ENCODE measurements around the gene PTBP3.
A peak's percentile ranks its signal among the peaks of the same experiment; 100 is the strongest.
"Not testable (repeated sequence)": the region's sequence is repeated elsewhere in the genome, so short reads cannot be mapped to it uniquely, and the experiment has no call there.

Gene PTBP3

DNA sequence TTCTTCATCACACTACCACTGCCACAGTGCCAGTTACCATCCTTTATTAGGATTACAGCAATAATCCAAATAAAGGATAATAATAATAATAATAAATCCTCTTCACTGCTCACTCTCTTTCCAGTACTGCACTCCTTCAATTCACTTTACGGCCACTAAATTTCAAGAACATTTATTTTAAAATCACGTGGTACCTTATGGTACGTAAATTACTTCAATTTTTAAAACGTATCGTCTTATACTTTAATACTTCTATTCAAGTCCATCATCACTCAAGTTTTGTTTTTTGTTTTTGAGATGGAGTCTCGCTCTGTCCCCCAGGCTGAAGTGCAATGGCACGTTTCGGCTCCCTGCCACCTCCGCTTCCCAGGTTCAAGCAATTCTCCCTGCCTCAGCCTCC, 36.5 kb downstream of the PTBP3 start:
- no peak overlapping the region for H3K4me3 ChIP-seq (ENCODE audit: low read depth, low read length)
- DNase-seq (ENCODE audit: low read depth), result no peak
- TF ChIP-seq MYC (IDR thresholded peaks at IDR 0.05; ENCODE audit: low read depth, low read length), result no peak
- TF ChIP-seq, protein P1, sequence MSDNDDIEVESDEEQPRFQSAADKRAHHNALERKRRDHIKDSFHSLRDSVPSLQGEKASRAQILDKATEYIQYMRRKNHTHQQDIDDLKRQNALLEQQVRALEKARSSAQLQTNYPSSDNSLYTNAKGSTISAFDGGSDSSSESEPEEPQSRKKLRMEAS (IDR thresholded peaks at IDR 0.05; ENCODE audit: low read depth, low read length), result no peak
- no peak for TF ChIP-seq CTCF (IDR thresholded peaks at IDR 0.05; ENCODE audit: low read depth, low read length)
- TF ChIP-seq POLR2A (IDR thresholded peaks at IDR 0.05; ENCODE audit: extremely low read depth, insufficient read length), result no peak

DNA sequence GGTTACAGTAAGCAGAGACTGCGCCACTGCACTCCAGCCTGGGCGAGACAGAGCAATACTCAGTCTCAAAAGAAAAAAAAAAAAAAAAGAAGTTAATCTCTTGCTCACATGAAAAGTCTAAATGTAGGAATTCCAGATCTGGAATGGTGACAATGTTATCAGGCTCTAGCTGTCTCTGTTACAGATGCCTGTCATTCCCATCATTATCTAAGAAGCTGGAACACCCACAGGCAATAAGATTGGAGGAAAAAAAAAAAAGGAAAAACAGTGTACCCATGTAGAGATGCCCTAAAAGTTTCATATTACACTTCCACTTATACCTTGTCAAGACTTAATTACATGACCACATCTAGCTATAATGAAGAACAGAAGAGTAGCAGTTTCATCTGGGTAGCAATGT, 38.2 kb downstream of the PTBP3 start:
- DNase-seq (ENCODE audit: low read depth), result no peak
- TF ChIP-seq, protein P1 (IDR thresholded peaks at IDR 0.05; ENCODE audit: low read depth, low read length), result no peak
- H3K4me3 ChIP-seq (ENCODE audit: low read depth, low read length), result no peak overlapping the region

- H3K4me3 ChIP-seq (ENCODE audit: low read depth, low read length), result no peak overlapping the region
- DNase-seq (ENCODE audit: low read depth), result no peak
- TF ChIP-seq POLR2A (IDR thresholded peaks at IDR 0.05; ENCODE audit: extremely low read depth, insufficient read length), result no peak
- no peak for TF ChIP-seq CTCF (IDR thresholded peaks at IDR 0.05; ENCODE audit: low read depth, low read length)
- no peak for TF ChIP-seq MYC (IDR thresholded peaks at IDR 0.05; ENCODE audit: low read depth, low read length)
- TF ChIP-seq, protein P1 (IDR thresholded peaks at IDR 0.05; ENCODE audit: low read depth, low read length), result no peak
These were observed 45.4 kb downstream of the PTBP3 start for GRCh38 chr9:112288029-112288428.

GRCh38 chr9:112286926-112287325, 46.5 kb downstream of the PTBP3 start:
- DNase-seq (ENCODE audit: low read depth), result no peak
- no peak overlapping the region for H3K4me3 ChIP-seq (ENCODE audit: low read depth, low read length)
- TF ChIP-seq CTCF (IDR thresholded peaks at IDR 0.05; ENCODE audit: low read depth, low read length), result no peak
- TF ChIP-seq MYC (IDR thresholded peaks at IDR 0.05; ENCODE audit: low read depth, low read length), result no peak
- TF ChIP-seq, protein P1 (IDR thresholded peaks at IDR 0.05; ENCODE audit: low read depth, low read length), result no peak
- TF ChIP-seq POLR2A (IDR thresholded peaks at IDR 0.05; ENCODE audit: extremely low read depth, insufficient read length), result no peak

DNA sequence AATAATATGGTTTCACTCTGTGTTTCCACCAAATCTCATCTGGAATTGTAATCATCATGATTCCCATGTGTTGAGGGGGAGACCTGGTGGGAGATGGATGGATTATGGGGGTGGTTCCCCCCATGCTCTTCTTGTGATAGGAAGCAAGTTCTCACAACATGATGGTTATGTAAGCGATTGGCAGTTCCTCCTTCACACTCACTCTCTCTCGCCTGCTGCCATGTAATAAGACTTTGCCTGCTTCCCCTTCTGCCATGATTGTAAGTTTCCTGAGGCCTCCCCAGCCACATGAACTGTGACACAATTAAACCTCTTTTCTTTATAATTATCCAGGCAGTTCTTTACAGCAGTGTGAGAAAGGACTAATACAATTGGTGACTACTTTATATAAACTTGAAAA, 48.4 kb downstream of the PTBP3 start:
- peak; percentile 18 for DNase-seq (ENCODE audit: low read depth)
- TF ChIP-seq CTCF (IDR thresholded peaks at IDR 0.05; ENCODE audit: low read depth, low read length) (no peak), MYC (IDR thresholded peaks at IDR 0.05; ENCODE audit: low read depth, low read length) (no peak), POLR2A (IDR thresholded peaks at IDR 0.05; ENCODE audit: extremely low read depth, insufficient read length) (no peak)
- TF ChIP-seq, protein P1 (IDR thresholded peaks at IDR 0.05; ENCODE audit: low read depth, low read length), result no peak
- H3K4me3 ChIP-seq (ENCODE audit: low read depth, low read length), result no peak overlapping the region

GRCh38 chr9:112283582-112284253, 49.7 kb downstream of the PTBP3 start:
- DNase-seq (ENCODE audit: low read depth), result no peak
- no peak for TF ChIP-seq CTCF (IDR thresholded peaks at IDR 0.05; ENCODE audit: low read depth, low read length)
- TF ChIP-seq, protein P1 (IDR thresholded peaks at IDR 0.05; ENCODE audit: low read depth, low read length), result no peak
- no peak for TF ChIP-seq MYC (IDR thresholded peaks at IDR 0.05; ENCODE audit: low read depth, low read length)
- TF ChIP-seq POLR2A (IDR thresholded peaks at IDR 0.05; ENCODE audit: extremely low read depth, insufficient read length), result no peak
- no peak overlapping the region for H3K4me3 ChIP-seq (ENCODE audit: low read depth, low read length)

DNA sequence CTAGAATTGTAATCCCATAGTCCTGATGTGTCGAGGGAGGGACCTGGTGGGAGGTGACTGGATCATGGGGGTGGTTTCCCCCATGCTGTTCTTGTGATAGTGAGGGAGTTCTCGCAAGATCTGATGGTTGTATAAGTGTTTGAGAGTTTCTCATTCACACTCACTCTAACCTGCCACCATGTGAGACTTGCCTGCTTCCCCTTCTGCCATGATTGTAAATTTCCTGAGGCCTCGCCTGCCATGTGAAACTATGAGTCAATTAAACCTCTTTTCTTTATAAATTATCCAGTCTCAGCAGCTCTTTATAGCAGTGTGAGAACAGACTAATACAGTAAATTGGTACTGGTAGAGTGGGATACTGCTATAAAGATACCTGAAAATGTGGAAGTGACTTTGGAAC, 50.6 kb downstream of the PTBP3 start:
- not testable (repeated sequence) for DNase-seq (ENCODE audit: low read depth)

More for the DNA sequence above, 50.6 kb downstream of the PTBP3 start:
- not testable (repeated sequence) for H3K4me3 ChIP-seq (ENCODE audit: low read depth, low read length)

Measured in NB4 (cell line).